HL-60 (cell line): ENCODE measurements around the gene PLCB1.

ENCODE experiments used
- DNase-seq, 2 experiments: peaks; one replicate each; pipeline ENCODE4 v3.0.0-alpha.2; 2010 to 2020; ENCODE audit warnings: low read depth in 1 of 2, low spot score in 1 of 2
- H3K27ac ChIP-seq: fragments of 250-450 bp; sonication (Bioruptor Pico); replicated peaks from 2 replicates; pipeline ENCODE4 v1.5.1; 2020; ENCODE audit warnings: mild to moderate bottlenecking, moderate library complexity
- H3K27me3 ChIP-seq: fragments of 250-450 bp; sonication (Bioruptor Pico); 2 replicates; pipeline ENCODE4 v1.5.1; 2021; ENCODE audit warnings: mild to moderate bottlenecking, moderate library complexity; ENCODE audit not compliant: insufficient read depth, poor library complexity, severe bottlenecking
- H3K4me3 ChIP-seq: replicated peaks from 2 replicates; pipeline ENCODE4 v1.5.1; 2011; ENCODE audit warnings: mild to moderate bottlenecking, control low read depth, low read length; ENCODE audit not compliant: insufficient read depth
- GABPA ChIP-seq: IDR thresholded peaks from 2 replicates; pipeline ENCODE4 v1.6.1; 2012; ENCODE audit warnings: low read depth
- POLR2AphosphoS5 ChIP-seq: IDR thresholded peaks from 2 replicates; pipeline ENCODE4 v1.6.1; 2012; ENCODE audit warnings: low read depth
- SPI1 ChIP-seq: IDR thresholded peaks from 2 replicates; pipeline ENCODE4 v1.6.1; 2012; ENCODE audit warnings: low read depth, mild to moderate bottlenecking, borderline replicate concordance
- TF ChIP-seq, protein P1 (sequence below): IDR thresholded peaks from one replicate; pipeline ENCODE4 v1.5.1; 2011; ENCODE audit warnings: low read length, control low read depth, inconsistent platforms; ENCODE audit not compliant: insufficient read depth
- TF ChIP-seq, protein P2 (sequence below): IDR thresholded peaks from 2 replicates; pipeline ENCODE4 v1.6.1; 2012; ENCODE audit warnings: low read depth; ENCODE audit not compliant: insufficient replicate concordance

PLCB1 gene

GRCh38 chr20:8454137-8454712 lies 322.2 kb downstream of the PLCB1 start:
- TF ChIP-seq, protein P1, sequence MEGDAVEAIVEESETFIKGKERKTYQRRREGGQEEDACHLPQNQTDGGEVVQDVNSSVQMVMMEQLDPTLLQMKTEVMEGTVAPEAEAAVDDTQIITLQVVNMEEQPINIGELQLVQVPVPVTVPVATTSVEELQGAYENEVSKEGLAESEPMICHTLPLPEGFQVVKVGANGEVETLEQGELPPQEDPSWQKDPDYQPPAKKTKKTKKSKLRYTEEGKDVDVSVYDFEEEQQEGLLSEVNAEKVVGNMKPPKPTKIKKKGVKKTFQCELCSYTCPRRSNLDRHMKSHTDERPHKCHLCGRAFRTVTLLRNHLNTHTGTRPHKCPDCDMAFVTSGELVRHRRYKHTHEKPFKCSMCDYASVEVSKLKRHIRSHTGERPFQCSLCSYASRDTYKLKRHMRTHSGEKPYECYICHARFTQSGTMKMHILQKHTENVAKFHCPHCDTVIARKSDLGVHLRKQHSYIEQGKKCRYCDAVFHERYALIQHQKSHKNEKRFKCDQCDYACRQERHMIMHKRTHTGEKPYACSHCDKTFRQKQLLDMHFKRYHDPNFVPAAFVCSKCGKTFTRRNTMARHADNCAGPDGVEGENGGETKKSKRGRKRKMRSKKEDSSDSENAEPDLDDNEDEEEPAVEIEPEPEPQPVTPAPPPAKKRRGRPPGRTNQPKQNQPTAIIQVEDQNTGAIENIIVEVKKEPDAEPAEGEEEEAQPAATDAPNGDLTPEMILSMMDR, result peak; percentile 42
- no peak for TF ChIP-seq POLR2AphosphoS5
- no peak overlapping the region for H3K27ac ChIP-seq
- H3K4me3 ChIP-seq, result no peak overlapping the region
- no peaks in the 10 kb centered on the region for H3K27me3 ChIP-seq
- DNase-seq, result peak; percentile 37 to 78

GRCh38 chr20:8456765-8457164 lies 324.7 kb downstream of the PLCB1 start:
- Histone ChIP-seq H3K27me3 (no peaks in the 10 kb centered on the region), H3K4me3 (no peak overlapping the region), H3K27ac (peak overlapping the region; percentile 57; the same call in 1 of the 2 replicates)
- DNase-seq, result peak; percentile 37 to 50
- TF ChIP-seq GABPA (no peak), SPI1 (no peak), POLR2AphosphoS5 (no peak)
- TF ChIP-seq, protein P1, result no peak
- TF ChIP-seq, protein P2, sequence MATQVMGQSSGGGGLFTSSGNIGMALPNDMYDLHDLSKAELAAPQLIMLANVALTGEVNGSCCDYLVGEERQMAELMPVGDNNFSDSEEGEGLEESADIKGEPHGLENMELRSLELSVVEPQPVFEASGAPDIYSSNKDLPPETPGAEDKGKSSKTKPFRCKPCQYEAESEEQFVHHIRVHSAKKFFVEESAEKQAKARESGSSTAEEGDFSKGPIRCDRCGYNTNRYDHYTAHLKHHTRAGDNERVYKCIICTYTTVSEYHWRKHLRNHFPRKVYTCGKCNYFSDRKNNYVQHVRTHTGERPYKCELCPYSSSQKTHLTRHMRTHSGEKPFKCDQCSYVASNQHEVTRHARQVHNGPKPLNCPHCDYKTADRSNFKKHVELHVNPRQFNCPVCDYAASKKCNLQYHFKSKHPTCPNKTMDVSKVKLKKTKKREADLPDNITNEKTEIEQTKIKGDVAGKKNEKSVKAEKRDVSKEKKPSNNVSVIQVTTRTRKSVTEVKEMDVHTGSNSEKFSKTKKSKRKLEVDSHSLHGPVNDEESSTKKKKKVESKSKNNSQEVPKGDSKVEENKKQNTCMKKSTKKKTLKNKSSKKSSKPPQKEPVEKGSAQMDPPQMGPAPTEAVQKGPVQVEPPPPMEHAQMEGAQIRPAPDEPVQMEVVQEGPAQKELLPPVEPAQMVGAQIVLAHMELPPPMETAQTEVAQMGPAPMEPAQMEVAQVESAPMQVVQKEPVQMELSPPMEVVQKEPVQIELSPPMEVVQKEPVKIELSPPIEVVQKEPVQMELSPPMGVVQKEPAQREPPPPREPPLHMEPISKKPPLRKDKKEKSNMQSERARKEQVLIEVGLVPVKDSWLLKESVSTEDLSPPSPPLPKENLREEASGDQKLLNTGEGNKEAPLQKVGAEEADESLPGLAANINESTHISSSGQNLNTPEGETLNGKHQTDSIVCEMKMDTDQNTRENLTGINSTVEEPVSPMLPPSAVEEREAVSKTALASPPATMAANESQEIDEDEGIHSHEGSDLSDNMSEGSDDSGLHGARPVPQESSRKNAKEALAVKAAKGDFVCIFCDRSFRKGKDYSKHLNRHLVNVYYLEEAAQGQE, result no peak

GRCh38 chr20:8457978-8458377 lies 325.9 kb downstream of the PLCB1 start:
- TF ChIP-seq SPI1 (peak; percentile 63; the same call in 1 of the 2 replicates), GABPA (no peak), POLR2AphosphoS5 (peak; percentile 66)
- TF ChIP-seq, protein P2, result no peak
- TF ChIP-seq, protein P1, result no peak
- H3K27me3 ChIP-seq, result no peaks in the 10 kb centered on the region
- H3K27ac ChIP-seq, result peak overlapping the region; percentile 75
- peak; percentile 84 to 93 for DNase-seq
- no peak overlapping the region for H3K4me3 ChIP-seq

- H3K27me3 ChIP-seq, result no peaks in the 10 kb centered on the region
- no peak overlapping the region for H3K4me3 ChIP-seq
- no peak for TF ChIP-seq POLR2AphosphoS5
- TF ChIP-seq, protein P1, result no peak
- no peak for TF ChIP-seq SPI1
- TF ChIP-seq, protein P2, result no peak
- TF ChIP-seq GABPA, result no peak
- no peak overlapping the region for H3K27ac ChIP-seq
- no peak for DNase-seq
These were observed 329.1 kb downstream of the PLCB1 start for GRCh38 chr20:8461186-8461585.
